Right lung (tissue), 5 donors: ENCODE results near the gene SDK1. TPM values are rescaled to one million over a fixed set of nuclear protein-coding genes. Genes with fewer than 3 reads are reported as not detected.
A peak's percentile ranks its signal among the peaks of the same experiment; 100 is the strongest.

Experiments
- DNase-seq, 2 donors: peaks; one replicate each; pipeline ENCODE4 v3.0.0-alpha.2; 2013
- polyA plus RNA-seq, 5 donors: library from polyadenylated mRNA; unstranded; fragments of 120-200 nt; gene quantifications; one replicate each; pipeline versions ENCODE4 v1.2.1 to v1.2.3, GENCODE V29; 2013; ENCODE audit warnings: inconsistent platforms in 1 of 5, low replicate concordance in 1 of 5; ENCODE audit not compliant: insufficient read length in 5 of 5, insufficient read depth in 1 of 5

SDK1 gene
- polyA plus RNA-seq, 5 donors, result 8.1 to 19.5 (median 9.5) TPM

DNA sequence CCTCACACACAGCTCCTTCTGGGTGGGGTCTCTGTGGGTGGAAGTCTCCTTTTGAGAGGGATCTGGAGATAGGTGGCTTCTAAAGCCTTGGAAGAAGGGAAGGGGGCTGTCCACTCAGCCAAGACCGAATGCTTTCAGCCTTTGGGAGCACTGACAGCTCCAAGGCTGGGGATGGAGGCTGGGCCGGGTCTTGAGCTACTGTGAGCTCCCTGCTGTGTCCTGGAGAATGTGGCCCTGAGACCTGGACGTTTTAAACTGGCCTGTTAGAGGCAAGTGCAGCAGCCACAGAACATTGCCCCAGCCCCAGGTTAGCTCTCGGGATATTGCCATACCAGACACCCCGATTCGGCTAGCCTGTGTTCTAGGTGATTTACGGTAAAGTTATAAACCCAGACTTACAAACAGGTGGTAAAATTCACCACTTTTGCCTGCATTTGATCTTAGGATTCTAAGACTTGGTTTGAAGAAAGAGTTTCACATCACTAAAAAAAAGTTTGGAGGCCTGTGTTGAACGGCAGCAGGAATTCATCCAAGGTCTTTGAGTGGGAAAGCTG, 832.5 kb downstream of the SDK1 start:
- no peak for DNase-seq

DNA sequence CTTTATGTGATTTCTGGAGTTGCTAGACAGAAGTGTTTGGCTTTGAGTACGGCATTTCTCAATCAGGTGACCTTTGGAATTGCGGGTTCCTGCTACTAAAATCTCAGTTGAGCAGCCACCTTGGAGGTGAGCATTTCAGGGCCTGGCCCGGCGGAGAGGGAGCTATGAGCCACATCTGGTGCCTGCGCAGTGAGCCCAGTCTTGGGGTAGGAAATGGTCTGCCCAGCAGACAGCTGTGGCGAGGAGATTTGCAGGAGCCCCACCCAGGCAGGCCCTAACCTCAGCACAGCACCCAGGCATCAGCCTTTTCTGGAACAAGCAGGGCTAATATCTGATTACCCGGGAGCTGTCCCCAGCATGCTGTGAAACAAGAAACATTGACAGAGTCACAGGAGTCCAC, 833.2 kb downstream of the SDK1 start:
- DNase-seq, result no peak

DNA sequence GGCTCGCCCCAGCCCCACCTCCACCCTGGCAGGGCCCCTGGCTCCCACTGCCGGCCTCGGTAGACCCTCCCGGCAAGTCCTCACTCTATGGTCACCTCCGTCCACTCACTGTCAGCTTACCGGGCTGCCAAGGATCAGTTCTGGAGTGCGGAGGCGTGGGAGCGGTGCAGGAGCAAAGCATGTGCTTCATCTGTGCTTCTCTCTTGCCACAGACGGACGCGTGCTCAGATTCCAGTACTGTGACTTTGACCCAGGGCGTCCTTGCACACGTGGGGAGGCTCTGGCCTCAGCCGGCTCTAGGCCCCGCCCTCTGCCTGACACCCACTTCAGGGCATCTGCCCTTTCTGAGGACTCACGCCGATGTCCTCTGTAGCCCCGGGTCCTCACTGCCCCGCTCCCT, 833.6 kb downstream of the SDK1 start:
- DNase-seq, result no peak

DNA sequence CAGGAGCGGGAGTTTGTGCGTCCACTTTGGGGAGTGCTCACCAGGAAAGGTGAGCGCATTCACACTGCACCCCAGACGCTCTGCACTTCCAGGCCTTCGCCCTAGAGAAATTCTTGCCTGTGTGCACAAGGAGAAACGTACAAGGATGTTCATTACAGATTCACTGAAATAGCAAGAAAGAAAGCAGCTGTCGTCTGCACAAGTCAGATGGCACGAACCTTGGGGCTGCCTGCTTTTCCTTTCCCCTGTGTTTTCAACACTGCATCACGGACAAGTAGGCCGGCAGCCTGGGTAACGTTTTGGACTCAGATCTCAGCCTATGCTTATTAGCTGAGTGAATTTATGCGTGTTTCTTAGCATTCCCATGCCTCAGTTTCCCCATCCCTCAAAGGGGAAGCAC, 834.2 kb downstream of the SDK1 start:
- no peak for DNase-seq

DNA sequence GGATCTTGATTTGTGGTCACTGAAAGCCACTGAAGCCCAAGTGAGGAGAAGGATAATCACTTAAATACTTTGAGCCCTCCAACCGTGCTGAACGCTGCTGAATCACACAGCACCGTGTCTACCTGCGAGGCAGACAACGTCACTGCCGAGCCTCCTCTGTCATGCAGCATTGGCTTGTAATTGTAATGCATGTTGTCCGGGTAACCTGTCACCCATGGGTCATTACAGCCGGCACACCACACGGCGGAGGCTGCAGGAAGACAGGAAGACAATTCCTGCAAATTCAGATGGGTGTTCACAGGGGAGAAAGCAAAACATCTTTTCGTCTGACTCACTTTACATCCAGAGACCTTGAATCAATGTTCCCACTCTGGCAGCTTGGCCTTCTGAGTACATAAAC, 835.0 kb downstream of the SDK1 start:
- no peak for DNase-seq

DNA sequence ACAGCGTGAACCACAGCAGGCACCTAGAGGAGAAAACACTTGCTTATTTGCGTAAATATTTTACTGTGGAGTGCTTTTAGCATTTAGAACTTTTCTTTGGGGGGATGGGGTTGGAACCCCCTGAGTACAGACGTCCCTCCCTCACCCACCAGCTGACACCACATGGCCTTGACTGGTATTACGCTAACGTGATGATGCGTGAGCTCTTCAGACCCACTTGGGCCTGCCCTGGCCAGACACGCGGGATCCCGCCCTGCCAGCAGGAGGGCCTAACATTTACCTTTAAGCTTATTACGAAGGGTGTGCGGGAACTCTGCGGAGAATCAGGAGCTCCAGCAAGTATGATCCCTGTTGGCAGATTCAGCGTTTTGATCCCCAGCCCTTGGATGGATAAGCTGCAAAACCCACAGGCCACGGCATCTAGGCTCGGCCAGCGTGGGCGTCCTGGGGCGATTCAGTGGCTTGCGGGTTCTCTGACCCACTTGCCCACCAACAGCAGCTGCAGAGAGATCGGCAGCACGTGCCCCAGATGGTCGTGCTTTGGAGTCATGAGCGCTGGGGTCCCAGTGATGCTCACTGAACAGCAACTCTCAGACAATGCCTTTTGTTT, 835.6 kb downstream of the SDK1 start:
- DNase-seq, result no peak

DNA sequence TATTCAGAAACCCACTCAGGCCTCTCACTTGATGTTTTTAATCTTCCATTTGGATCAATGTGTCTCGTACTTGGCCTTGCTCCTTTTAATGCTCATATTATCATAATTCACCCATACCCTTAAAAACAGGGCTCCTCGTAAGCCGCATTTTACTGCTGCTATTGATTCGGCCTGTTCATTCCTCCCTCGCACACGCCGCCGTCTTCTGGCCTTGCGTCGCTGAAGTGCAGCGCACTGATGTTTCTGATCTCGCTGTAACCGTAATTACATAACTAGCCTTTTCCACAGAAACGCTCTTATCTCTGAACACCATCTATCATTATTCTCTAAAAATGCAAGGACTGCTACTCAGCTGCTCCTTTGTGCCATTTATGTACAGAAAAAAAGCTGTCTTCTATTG, 836.5 kb downstream of the SDK1 start:
- no peak for DNase-seq

DNA sequence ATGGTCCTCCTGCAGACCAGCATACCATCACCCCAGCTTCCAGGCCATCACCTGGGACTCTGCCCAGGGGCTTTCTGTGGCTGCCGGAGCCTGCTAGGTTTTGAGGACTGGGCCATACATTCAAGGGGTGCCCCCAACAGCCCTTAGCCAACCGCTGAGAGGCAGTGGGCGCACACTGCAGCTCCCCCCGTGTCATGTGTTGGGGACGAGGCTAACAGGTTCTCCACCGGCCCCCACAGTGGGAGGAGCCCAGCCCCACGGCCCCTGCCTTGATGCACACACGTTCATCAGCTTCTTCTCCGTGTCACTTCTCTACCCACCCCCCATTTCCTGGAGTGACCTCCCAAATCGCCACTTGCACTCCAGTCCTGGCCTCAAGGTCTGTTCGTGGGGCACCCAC, 837.8 kb downstream of the SDK1 start:
- DNase-seq, result no peak

DNA sequence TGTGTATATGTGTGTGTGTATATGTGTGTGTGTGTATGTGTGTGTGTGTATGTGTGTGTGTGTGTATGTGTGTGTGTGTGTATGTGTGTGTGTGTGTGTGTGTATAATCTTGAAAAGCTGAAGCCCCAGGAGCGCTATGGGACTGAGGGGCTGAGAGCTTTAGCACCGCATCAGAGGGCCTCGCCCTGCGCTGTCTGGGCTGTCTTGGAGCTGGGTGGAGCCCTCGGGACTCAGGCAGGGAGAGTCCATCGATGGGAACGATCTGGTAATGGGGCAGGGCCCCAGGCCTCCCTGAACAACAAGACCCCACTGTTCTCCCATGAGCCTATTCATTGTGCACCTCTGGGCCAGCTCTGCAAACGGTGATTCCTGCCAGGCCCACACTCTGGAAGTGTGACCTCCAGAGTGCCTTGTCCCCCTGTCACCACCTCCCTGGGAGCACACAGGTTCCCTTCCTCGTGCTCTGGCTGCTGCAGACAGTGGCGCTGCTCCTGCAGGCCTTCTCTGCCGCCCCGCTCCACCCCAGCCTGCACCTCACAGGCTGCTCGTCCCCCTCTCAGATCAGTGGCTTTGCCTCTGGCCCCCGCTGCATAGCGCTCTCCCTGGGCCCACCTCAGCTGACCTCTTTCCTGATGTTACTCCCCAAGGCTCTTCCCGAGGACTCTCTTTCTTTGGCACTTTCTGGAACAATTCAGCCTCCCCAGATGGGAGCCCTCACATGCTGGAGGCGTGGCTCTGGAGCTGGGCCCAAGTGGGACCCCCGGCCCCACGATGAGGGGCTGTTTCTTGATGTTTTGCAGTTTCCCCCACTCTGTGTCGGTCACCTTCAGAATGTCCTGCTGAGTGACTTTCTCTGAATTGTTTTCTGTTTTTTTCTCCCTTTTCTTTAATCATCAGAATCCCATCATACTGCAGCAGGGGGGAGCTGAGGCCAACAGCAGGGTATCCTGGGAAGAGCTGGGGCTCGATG, 838.9 kb downstream of the SDK1 start:
- DNase-seq, result no peak

DNA sequence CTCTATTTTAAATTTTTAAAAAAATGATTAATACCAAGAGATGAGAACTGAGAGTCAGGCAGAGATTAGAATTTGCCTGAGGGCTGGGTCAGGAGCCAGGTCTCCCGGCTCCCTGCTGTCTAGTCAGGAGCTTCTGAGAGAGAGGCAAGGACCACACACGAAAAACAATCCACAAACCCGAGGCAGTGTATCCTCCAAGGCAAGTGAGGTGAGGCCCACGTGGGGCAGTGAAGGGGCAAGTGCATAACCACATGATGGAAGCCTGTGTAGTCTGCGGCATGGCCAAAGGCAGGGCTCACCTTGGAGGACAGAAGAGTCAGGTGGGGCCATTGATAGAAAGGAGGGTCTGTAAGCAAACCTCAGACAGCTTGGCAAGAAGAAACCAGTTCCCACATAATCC, 839.9 kb downstream of the SDK1 start:
- DNase-seq, result no peak

DNA sequence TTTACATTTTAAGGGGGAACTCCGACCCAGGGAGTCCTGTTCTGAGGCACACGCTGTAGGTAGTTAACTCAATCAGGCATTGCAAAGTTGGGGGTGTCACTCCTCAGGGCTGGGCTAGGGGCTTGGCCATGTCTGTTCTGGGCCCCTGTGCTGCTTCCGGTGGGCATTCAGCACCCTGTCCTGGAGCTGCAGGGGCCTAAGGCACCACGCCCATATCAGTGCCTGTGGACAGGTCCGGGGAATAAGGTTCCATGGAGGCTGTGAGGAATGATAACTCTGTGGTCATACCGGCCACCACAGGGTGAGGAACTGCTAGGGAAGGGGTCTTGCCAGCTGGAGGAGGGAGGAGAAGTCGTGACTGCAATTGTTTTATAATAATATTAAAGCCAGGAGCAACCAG, 842.0 kb downstream of the SDK1 start:
- DNase-seq, result no peak

DNA sequence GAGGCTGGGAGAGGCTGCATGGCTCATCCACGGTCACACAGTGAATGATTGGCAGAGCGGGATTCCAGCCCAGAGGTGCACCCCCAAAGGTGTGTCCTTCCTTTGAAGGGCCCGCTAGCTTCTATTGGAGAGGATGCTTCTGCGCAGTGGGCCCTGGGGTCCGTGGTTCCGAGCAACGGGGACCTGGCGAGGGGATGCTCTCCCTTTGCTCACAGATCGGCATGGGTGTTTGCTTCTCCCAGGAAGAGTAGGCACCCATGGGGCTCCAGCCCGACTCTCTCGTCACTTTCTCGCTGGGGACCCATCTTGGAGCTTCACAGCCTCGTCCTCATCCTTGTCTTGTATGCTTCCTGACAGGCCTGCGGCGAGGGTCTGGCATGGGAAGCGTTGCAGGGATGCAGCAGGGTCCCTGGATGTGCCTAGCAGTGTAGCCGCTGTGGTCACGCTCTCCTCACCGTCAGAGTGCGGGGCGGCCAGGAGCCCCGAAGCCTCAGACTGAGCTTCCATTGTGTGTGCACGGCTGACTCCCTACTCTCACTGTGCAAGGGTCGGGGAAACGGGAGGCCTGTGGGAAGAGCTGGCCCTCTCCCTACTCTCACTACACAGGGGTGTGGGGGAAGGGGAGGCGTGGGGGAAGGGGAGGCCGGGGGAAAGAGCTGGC, 842.6 kb downstream of the SDK1 start:
- DNase-seq, result no peak

DNA sequence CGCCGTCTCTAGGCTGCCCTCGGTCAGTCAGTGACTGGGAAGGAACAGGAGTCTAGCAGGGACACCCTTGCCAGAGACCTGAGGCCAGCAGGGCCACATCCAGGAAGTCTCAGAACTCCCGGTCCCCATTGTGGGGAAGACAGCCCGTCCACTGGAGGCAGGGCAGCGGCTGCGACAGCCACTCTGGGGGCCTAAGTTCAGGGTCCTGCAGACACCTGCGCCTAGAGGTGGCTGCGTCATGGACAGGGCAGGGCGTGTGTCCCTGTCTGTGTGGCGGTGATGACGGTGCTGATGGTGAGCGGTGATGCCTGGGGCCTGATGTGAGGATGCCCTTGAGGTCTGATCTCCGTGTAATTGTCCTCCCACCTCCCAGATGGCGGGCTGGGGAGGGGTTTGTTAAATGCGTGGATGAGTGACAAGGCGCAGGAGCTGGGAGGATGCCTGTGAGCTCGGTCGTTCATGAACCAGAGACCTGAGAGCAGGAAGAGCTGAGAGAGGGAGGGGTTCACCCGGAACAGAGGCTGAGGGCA, 843.2 kb downstream of the SDK1 start:
- no peak for DNase-seq

DNA sequence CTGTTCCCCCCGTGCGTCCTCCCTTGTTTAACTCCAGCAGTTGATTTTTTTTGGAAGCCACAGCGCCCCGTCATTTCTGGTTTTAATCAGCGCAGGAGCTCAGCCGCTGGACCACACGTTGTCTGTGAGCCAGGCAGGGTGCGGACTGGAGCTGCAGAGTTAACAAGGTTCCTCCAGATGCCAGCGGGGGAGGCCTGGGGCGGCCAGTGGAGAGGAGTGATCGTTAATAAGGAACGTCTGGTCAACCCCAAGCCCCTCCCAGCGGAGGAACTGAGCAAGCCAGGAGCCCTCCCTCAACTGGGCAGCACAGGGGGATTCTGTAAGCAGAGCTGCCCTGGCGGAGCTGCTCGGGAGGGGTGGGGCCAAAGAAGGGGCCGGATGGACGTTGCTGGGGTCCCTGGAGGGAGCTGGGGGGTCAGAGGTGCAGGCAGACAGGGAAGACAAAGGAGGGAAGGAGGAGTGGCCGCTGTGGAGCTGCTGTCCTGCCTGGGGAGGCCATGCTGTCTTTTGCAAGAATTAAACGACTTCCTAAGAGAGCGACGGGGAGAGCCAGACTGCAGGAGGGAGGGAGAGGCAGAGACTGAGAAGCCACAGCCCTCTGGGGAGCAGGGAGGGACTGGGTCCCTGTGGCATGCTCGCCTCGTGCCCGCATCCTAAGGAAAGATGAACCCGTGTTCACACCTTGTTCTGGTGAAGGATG, 843.9 kb downstream of the SDK1 start:
- DNase-seq, result peak; percentile 89 to 90

DNA sequence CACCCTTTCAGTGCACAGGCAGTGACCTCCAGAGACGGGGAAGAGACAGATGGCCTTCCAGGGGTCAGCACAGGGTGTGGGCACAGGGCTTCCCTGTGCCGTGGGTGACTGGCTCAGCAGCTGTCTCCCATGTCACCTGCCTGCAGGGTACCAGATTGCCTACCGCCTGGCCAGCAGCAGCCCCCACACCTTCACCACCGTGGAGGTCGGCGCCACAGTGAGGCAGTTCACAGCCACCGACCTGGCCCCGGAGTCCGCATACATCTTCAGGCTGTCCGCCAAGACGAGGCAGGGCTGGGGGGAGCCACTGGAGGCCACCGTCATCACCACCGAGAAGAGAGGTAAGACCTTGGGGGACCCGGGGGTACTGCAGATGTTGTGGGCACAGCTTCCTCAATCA, 844.5 kb downstream of the SDK1 start:
- no peak for DNase-seq

DNA sequence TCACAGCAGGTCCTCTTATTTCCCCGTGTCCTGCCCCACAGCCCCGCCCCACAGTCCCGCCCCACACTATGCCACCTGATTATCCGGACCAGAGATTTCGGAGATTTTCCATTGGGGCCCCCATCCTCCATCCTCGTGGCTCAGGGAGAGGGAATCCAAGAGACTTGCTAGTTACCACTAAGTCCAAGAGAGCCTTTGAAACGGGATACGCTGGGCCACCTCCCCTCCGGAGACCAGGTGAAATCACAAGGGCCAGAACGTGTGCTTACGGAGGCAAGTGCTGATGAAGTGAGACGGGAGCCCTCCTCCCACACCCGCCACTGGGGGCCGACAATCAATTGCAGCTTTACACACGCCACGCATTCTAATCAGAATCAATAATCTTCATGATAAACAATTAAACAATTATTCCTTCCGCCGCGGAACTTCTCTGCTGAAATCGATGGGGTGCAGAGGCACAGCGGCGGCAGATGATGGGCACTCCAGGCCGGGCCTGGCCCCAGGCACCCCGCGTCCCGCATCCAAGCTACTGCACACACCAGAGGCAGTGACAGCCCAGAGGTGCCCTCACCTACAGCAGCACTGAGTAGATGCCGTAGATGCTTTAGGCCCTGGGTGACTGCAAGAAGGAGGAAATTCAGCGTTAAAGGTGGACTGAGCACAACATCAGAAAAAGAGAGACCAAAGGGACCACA, 847.0 kb downstream of the SDK1 start:
- no peak for DNase-seq

DNA sequence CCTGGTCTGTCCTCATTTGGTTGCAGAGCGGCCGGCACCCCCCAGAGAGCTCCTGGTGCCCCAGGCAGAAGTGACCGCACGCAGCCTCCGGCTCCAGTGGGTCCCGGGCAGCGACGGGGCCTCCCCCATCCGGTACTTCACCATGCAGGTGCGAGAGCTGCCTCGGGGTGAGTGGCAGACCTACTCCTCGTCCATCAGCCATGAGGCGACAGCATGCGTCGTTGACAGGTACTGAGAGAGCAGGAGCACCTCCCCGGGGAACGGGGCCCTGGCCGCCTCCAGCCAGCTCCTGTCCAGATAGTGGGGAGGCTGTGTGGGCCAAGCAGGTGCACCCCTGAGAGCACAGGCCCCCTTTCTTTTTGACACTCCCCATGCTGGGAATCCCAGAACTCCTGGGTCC, 848.2 kb downstream of the SDK1 start:
- DNase-seq, result no peak

DNA sequence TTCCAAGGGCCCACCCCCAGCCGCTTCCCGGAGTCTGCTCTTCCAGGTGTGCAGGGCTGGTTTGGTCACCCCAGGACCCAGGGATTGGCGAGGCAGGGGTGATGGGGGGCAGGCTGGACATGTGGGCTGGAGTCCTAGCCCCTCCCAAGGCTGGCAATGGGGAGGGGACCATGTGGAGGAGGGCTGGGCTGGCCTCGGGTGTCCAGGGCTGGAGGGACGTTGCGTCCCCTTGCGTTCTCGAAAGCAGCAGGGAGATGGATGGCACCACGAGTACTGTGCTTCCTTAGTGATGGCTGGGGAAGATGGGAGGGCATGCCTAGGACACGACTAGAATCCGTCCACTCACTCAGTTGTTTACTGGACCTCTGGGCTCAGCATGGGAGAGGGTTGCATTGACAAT, 848.6 kb downstream of the SDK1 start:
- no peak for DNase-seq

DNA sequence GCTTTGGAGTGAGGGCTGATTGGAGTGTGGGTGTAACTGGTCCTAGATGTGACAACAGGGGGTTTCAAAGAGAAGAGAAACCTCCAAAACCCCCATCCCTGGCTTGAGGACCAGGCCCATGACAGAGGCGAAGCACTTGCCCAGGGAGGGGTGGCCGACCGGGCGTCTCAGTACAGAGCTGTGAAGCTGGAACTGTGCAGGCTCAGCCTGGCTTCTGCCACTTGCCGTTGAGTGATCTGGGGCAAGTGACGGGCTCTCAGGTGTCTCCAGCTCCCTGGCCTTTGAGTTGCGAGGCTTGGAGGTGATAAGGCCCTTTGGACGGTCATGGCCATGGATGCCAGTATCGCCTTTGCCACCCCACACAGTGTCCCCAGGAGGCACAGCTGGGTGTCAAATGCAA, 849.7 kb downstream of the SDK1 start:
- no peak for DNase-seq

DNA sequence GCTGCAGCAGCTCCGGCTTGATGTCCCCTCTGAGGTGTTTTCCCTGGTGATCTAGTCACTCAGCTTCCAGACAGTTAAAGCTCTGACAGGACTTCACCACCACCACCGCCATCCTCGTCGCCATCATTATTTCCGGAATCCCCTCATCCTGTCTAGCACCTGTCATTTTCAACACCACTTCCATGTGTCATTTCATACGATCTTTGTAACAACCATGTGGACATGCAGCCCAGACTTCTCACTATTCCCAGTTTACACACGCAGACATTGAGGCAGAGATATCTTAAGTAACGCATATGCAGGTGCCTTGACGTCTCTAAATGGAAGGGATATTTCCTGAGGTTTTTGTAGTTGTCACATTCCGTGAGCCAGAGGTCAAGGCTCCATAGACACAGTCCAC, 850.5 kb downstream of the SDK1 start:
- DNase-seq, result no peak

DNA sequence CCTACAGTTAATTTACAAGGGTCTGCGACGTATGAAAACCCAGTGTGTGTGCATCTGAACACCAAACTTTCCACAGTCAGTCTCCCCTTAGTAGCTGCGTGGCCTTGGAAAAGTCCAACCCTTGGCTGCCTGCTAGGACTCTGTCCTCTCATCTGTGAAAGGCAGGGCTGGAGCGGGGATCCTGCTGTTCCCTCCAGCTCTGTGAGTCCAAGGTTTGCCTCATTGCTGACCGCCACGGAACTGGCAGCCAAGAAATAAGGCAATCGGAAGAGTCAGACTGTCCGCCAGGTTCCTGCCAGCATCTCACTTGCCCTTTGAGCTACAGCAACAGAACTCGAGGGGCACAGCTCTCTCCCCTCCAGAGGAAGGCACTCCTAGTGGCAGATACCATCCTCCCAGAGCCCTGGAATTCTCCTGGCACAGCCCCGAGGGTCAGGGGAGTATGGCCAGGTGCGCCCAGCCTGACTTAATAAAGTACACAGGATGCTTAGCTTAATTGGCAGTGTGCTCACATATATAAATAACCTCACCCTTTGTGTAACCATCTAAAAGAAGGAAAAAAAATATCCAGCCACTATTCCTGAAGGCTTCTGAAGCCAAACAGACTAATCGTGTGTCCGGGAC, 851.0 kb downstream of the SDK1 start:
- no peak for DNase-seq
